ENCODE measurements around the gene AKAP6.
A peak's percentile ranks its signal among the peaks of the same experiment; 100 is the strongest.
"Not testable (repeated sequence)": the region's sequence is repeated elsewhere in the genome, so short reads cannot be mapped to it uniquely, and the experiment has no call there.

The AKAP6 gene

DNA sequence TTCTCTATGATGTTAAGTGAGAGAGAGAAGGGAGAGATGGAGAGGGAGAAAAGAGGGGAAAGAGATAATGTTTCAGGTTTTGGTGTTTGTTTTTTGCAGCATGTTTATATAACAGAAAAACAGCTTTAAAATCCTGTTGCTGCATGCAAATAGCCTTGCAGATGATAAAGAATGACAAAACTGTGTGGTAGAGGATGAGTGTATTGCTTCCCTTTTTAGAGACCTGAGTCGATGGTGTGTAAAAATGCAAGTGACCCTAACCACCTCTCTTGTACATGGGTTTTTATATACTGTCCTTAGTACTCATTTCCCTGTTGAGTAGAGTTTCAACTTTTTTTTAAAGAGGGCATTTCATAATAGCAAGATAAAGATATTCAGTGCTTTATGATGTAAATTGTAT, 249.1 kb downstream of the AKAP6 start:
- TF ChIP-seq POLR2AphosphoS5 (IDR thresholded peaks at IDR 0.05; ENCODE audit: low read depth, low read length) = no peak
- no peak for TF ChIP-seq TAF1 (IDR thresholded peaks at IDR 0.05; ENCODE audit: borderline replicate concordance, low read depth, low read length)
- no peak for TF ChIP-seq POLR2A (IDR thresholded peaks at IDR 0.05; ENCODE audit: low read depth, low read length)
- no peak for DNase-seq (ENCODE audit: insufficient read length)
- FAIRE-seq = peak; percentile 66

DNA sequence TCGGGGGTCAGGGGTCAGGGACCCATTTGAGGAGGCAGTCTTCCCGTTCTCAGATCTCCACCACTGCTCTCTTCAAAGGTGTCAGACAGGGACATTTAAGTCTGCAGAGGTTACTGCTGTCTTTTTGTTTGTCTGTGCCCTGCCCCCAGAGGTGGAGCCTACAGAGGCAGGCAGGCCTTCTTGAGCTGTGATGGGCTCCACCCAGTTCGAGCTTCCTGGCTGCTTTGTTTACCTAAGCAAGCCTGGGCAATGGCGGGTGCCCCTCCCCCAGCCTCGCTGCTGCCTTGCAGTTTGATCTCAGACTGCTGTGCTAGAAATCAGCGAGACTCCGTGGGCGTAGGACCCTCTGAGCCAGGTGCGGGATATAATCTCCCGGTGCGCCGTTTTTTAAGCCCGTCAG, 254.3 kb downstream of the AKAP6 start:
- not testable (repeated sequence) for DNase-seq (ENCODE audit: insufficient read length); FAIRE-seq

DNA sequence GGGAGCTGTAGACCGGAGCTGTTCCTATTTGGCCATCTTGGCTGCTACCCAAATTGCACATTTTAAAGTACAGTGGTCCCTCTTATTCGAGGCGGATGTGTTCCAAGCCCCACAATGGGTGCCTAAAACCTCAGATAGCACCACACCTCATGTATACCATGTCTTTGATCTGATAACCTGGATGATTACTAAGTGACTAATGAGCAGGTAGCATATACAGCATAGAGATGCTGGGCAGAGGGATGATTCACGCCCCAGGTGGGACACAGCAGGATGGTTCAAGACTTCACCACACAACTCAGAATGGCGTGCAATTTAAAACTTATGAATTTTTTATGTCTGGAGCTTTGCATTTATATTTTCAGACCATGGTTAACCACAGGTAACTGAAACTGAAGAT, 255.0 kb downstream of the AKAP6 start:
- FAIRE-seq = no peak
- DNase-seq (ENCODE audit: insufficient read length) = no peak
- TF ChIP-seq TAF1 (IDR thresholded peaks at IDR 0.05; ENCODE audit: borderline replicate concordance, low read depth, low read length) (no peak), POLR2A (IDR thresholded peaks at IDR 0.05; ENCODE audit: low read depth, low read length) (no peak)

DNA sequence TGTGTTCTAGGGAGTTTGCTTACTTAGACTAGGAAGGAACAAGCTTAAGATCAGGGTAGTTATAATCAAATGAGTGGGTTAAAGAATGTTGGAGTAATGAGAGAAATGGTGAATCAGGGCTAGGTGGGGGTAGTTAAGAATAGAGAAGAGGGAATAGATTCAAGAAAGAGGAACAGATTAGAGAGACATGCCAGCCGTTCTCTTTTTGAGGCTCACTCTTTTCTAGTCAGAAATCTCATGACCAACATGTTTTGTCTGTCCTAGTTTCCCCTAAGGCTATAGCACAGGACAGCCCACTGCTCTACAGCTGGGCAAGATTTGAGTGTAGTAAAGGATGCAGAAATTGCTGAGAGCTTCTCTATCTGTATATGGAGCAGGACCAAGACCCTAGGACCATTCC, 258.4 kb downstream of the AKAP6 start:
- no peak for DNase-seq (ENCODE audit: insufficient read length)
- no peak for FAIRE-seq
- TF ChIP-seq POLR2AphosphoS5 (IDR thresholded peaks at IDR 0.05; ENCODE audit: low read depth, low read length) (no peak), TAF1 (IDR thresholded peaks at IDR 0.05; ENCODE audit: borderline replicate concordance, low read depth, low read length) (no peak)

DNA sequence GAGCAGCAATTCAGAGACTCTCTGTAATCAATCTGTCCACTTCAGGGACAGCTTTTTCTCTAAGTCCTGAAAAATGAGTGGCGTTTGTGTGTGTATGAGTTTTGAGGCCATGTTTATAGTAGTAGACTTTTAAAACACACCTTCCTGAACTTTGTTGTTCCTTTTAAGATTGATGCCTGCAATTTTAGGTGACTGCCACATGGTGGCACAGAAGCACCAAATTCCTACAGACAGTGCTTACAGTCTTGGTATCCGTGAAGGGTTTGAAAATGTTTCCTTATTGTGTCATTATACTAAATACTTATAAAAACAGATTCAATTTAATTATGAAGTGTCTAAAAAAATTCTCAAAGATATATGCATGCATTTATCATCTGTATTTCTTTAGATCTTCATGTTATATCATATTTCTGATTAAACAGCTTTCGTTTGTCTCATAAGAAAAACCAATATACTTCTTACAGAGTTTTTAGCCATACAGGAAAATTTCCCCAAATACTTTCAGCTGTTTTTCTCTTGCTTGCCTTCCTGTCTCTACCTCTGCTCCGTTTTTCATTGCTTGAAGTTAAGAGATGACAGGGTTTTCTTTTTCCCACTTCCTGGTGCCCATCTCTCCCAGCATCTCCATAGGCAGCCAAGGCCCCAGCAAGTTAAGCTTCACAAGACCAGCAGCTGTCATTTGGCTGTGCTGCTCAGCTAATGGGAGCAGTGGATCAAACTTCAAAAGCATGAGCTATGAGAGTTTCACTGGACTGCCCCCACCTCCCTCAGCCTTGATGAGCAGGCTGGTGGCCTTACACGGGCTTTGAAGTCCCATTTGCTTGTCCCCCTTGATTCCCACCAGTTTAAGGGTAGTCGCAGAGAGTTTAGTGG, 259.6 kb downstream of the AKAP6 start:
- DNase-seq (ENCODE audit: insufficient read length) (no peak), FAIRE-seq (no peak)
- no peak for TF ChIP-seq TAF1 (IDR thresholded peaks at IDR 0.05; ENCODE audit: borderline replicate concordance, low read depth, low read length)
- no peak for TF ChIP-seq POLR2A (IDR thresholded peaks at IDR 0.05; ENCODE audit: low read depth, low read length)
- TF ChIP-seq POLR2AphosphoS5 (IDR thresholded peaks at IDR 0.05; ENCODE audit: low read depth, low read length) = no peak

DNA sequence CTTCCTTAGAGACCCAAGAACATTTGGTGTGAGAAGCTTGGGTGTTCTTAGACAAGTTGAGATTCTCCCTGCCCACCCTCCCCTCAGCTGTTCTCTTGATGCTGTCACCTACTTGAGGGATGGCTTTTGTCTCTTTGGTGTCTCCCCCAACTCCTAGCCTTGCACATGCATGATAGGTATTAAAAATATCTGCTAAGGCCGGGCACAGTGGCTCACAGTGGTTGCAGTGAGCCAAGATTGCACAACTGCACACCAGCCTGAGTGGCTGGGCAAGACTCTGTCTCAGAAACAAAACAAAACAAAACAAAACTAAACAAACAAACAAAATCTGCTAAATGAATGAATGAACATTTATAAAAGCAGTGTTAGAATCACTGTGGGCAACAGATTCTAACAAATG, 261.1 kb downstream of the AKAP6 start:
- TF ChIP-seq POLR2AphosphoS5 (IDR thresholded peaks at IDR 0.05; ENCODE audit: low read depth, low read length) (no peak), POLR2A (IDR thresholded peaks at IDR 0.05; ENCODE audit: low read depth, low read length) (no peak), TAF1 (IDR thresholded peaks at IDR 0.05; ENCODE audit: borderline replicate concordance, low read depth, low read length) (no peak)
- FAIRE-seq (no peak), DNase-seq (ENCODE audit: insufficient read length) (no peak)

DNA sequence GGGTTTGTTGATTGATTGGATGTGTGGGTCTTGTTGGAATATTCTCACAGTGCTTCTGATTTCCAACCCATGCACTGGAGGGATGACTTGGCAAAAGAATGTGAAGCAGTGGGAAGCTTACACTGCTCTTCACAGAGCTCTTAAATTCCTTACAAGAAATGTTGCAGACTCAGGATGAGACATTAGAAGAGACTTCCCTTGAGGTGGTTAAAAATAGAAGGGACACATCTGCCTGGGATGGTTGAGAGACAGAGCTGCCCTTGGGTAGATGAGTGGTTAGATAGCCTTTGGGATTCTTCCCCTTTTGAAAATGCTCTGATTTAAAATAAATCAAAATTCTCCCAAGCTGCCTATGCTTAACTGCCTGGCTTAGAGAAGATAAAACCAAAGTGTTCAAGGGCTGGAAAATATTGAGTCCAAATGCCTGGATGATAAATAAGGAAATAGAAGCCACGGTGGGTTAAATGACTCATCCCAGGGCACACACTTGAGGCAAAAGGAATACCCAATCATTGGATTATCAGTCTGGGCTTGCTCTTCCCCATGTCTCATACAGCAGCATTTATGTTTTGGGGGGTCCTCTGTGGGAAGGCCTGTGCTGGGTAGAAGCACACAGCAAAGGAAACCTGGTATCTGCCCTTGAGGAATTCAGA, 264.3 kb downstream of the AKAP6 start:
- DNase-seq (ENCODE audit: insufficient read length) (no peak), FAIRE-seq (no peak)
- TF ChIP-seq POLR2AphosphoS5 (IDR thresholded peaks at IDR 0.05; ENCODE audit: low read depth, low read length) (no peak), POLR2A (IDR thresholded peaks at IDR 0.05; ENCODE audit: low read depth, low read length) (no peak), TAF1 (IDR thresholded peaks at IDR 0.05; ENCODE audit: borderline replicate concordance, low read depth, low read length) (no peak)

DNA sequence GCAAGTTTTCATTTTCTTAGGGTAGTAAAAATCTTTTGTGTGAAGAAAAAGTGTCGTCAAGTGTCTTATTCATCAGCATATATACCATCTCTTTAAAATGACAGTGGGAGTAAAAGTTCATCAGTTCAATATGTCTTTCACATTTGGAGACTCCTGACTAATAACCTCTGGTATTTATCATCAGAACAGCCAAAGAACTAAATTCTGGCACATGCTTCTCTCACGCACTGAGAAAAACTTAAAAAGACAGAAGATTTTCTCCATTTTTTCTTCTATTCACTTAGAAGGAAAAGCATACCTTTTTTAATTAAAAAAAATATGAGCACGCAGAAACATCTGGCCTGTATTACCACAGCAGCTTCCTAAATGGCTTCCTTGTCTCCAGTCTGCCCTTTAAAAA, 265.7 kb downstream of the AKAP6 start:
- FAIRE-seq (no peak), DNase-seq (ENCODE audit: insufficient read length) (no peak)
- TF ChIP-seq TAF1 (IDR thresholded peaks at IDR 0.05; ENCODE audit: borderline replicate concordance, low read depth, low read length) (no peak), POLR2A (IDR thresholded peaks at IDR 0.05; ENCODE audit: low read depth, low read length) (no peak)

DNA sequence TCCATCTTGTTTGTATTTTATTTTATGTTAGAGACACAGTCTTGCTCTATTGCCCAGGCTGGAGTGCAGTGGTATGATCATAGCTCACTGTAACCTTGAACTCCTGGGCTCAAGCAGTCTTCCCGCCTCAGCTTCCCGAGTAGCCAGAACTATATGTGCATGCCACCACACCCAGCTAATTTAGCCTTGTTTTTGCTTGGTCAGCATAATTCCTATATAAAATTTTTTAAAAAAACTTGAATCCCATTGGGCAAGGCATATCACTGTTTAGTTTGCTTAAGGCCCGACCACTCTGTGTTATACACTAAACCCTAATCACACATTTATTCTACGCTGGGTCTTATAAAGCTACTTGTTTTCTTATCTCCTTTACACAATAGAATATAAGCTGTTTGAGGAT, 266.4 kb downstream of the AKAP6 start:
- FAIRE-seq (no peak), DNase-seq (ENCODE audit: insufficient read length) (no peak)
- TF ChIP-seq TAF1 (IDR thresholded peaks at IDR 0.05; ENCODE audit: borderline replicate concordance, low read depth, low read length) (no peak), POLR2AphosphoS5 (IDR thresholded peaks at IDR 0.05; ENCODE audit: low read depth, low read length) (no peak)

DNA sequence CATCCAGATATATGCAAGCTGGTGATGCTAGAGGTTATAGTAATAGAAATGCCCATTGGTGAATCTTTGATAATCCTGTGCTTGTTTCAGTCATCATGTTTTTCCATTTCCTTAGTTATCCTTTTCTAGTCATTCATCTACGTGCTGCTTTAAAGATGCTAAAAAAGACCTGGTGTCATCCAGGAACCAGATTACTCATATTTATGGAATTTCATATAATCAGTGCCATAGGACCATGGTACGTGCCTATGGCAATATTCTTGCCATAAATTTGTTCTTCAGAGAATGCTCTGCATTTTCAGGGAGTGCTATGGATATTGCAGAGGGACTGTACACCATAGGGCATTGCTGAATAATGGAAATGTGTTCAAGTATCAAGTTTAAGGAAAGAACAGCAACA, 267.3 kb downstream of the AKAP6 start:
- TF ChIP-seq POLR2A (IDR thresholded peaks at IDR 0.05; ENCODE audit: low read depth, low read length) = no peak
- no peak for TF ChIP-seq TAF1 (IDR thresholded peaks at IDR 0.05; ENCODE audit: borderline replicate concordance, low read depth, low read length)
- no peak for TF ChIP-seq POLR2AphosphoS5 (IDR thresholded peaks at IDR 0.05; ENCODE audit: low read depth, low read length)
- FAIRE-seq = no peak
- no peak for DNase-seq (ENCODE audit: insufficient read length)

DNA sequence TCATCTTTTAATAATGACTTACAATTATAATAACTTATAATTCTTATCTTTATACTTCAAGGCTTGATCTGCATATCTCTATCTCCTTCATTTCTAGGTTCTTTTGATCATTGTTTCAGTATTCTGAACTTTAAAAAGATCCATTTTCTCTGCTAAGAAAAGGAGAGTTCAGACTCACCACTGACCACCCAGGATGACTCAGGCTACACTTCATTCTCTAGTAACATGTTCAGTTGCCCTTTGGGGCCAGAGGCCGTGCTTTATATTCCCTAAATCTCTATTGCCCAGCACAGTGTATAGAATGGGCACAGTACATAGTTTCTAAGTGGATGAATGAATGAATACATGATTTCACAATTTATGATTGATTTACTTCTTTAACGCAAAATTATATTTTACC, 268.7 kb downstream of the AKAP6 start:
- FAIRE-seq (no peak), DNase-seq (ENCODE audit: insufficient read length) (no peak)
- TF ChIP-seq TAF1 (IDR thresholded peaks at IDR 0.05; ENCODE audit: borderline replicate concordance, low read depth, low read length) (no peak), POLR2AphosphoS5 (IDR thresholded peaks at IDR 0.05; ENCODE audit: low read depth, low read length) (no peak), POLR2A (IDR thresholded peaks at IDR 0.05; ENCODE audit: low read depth, low read length) (no peak)

DNA sequence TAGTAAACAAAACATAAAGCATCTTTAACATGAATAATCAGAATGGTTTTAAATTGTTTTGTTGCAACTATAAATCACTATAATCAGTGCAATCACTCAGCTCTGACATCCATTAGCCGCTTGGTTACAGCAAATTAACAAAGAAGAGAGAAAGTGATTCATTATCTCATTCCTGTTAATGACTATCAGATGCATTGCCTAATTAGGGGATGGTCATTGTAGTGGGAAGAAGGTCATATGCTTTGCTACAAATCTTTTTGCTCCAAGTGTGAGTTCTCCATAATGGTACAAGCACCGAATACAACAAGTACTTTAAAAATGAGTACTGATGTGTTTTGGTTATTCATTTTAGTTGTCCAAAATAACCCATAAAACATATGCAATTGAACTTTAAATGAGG, 272.0 kb downstream of the AKAP6 start:
- FAIRE-seq = no peak
- no peak for DNase-seq (ENCODE audit: insufficient read length)
- no peak for TF ChIP-seq POLR2AphosphoS5 (IDR thresholded peaks at IDR 0.05; ENCODE audit: low read depth, low read length)
- TF ChIP-seq TAF1 (IDR thresholded peaks at IDR 0.05; ENCODE audit: borderline replicate concordance, low read depth, low read length) = no peak
- no peak for TF ChIP-seq POLR2A (IDR thresholded peaks at IDR 0.05; ENCODE audit: low read depth, low read length)
